Neutrophil (primary cell): ENCODE data around the gene DEAF1.

Experiments
- H3K27ac ChIP-seq: fragments of 200-600 bp; sonication (generic); 2 replicates; pipeline ENCODE4 v1.5.1; 2016; ENCODE audit warnings: mild to moderate bottlenecking, moderate library complexity
- H3K27me3 ChIP-seq: fragments of 200-600 bp; sonication (generic); 2 replicates; pipeline ENCODE4 v1.6.0; 2016; ENCODE audit warnings: mild to moderate bottlenecking
- H3K36me3 ChIP-seq: fragments of 200-600 bp; sonication (generic); 2 replicates; pipeline ENCODE4 v1.5.1; 2017
- H3K4me1 ChIP-seq, 2 experiments: fragments of 200-600 bp in 1 of 2; sonication (generic) in 1 of 2; 1 replicate in 1 of 2; 2 replicates in 1 of 2; pipeline versions ENCODE4 v1.5.1 to v1.6.1; 2013 to 2016; ENCODE audit warnings: low read depth in 1 of 2, low read length in 1 of 2, mild to moderate bottlenecking in 1 of 2, moderate library complexity in 1 of 2; ENCODE audit not compliant: control insufficient read depth in 1 of 2, insufficient read depth in 1 of 2
- H3K4me3 ChIP-seq, 2 experiments: fragments of 200-600 bp in 1 of 2; sonication (generic) in 1 of 2; 1 replicate in 1 of 2; 2 replicates in 1 of 2; pipeline ENCODE4 v1.5.1; 2013 to 2016; ENCODE audit warnings: low read depth in 1 of 2, low read length in 1 of 2, mild to moderate bottlenecking in 1 of 2, moderate library complexity in 1 of 2
- H3K9me3 ChIP-seq: fragments of 200-600 bp; sonication (generic); 2 replicates; pipeline ENCODE4 v1.5.1; 2016
- TF ChIP-seq, protein P1 (sequence below): fragments of 200-600 bp; sonication (generic); IDR thresholded peaks from 2 replicates; pipeline ENCODE4 v1.5.1; 2016; ENCODE audit warnings: antibody characterized with exemption

Gene DEAF1

GRCh38 chr11:699753-700152, 4.7 kb upstream of the DEAF1 start:
- Histone ChIP-seq H3K4me3 (no peak overlapping the region), H3K36me3 (peaks cover 33% of the 10 kb centered on the region), H3K4me1 (peaks cover 28 to 30% of the 10 kb centered on the region in 2 experiments), H3K27me3 (no peaks in the 10 kb centered on the region), H3K9me3 (no peaks in the 10 kb centered on the region), H3K27ac (no peak overlapping the region)
- TF ChIP-seq, protein P1, sequence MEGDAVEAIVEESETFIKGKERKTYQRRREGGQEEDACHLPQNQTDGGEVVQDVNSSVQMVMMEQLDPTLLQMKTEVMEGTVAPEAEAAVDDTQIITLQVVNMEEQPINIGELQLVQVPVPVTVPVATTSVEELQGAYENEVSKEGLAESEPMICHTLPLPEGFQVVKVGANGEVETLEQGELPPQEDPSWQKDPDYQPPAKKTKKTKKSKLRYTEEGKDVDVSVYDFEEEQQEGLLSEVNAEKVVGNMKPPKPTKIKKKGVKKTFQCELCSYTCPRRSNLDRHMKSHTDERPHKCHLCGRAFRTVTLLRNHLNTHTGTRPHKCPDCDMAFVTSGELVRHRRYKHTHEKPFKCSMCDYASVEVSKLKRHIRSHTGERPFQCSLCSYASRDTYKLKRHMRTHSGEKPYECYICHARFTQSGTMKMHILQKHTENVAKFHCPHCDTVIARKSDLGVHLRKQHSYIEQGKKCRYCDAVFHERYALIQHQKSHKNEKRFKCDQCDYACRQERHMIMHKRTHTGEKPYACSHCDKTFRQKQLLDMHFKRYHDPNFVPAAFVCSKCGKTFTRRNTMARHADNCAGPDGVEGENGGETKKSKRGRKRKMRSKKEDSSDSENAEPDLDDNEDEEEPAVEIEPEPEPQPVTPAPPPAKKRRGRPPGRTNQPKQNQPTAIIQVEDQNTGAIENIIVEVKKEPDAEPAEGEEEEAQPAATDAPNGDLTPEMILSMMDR, result no peak

DNA sequence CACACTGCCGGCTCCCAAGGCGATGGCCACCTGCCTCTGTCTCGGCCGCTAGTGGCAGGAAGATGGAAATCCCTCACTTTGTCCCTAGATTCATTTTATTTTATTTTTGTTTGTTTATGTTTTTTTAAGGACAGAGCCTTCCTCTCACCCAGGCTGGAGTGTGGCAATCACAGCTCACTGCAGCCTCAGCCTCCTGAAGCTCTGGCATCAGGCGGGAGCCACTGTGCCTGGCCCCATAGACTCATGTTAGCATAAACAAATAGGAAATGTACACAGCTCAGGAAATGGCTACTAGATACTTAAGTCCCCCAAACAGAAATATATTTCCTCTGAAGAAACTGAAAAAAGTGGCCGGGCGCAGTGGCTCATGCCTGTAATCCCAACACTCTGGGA, 4.1 kb upstream of the DEAF1 start:
- H3K36me3 ChIP-seq, result peaks cover 27% of the 10 kb centered on the region
- TF ChIP-seq, protein P1, result no peak
- H3K27ac ChIP-seq, result no peak overlapping the region
- peaks cover 32% of the 10 kb centered on the region in 2 experiments for H3K4me1 ChIP-seq
- H3K27me3 ChIP-seq, result no peaks in the 10 kb centered on the region
- H3K4me3 ChIP-seq, result no peak overlapping the region
- no peaks in the 10 kb centered on the region for H3K9me3 ChIP-seq

- no peaks in the 10 kb centered on the region for H3K9me3 ChIP-seq
- peaks cover 37% of the 10 kb centered on the region in 2 experiments for H3K4me1 ChIP-seq
- no peaks in the 10 kb centered on the region for H3K27me3 ChIP-seq
- H3K36me3 ChIP-seq, result peaks cover 27% of the 10 kb centered on the region
- TF ChIP-seq, protein P1, result no peak
- H3K4me3 ChIP-seq, result no peak overlapping the region
- H3K27ac ChIP-seq, result no peak overlapping the region
Observed at GRCh38 chr11:698493-699115, 3.6 kb upstream of the DEAF1 start.

- Histone ChIP-seq H3K27me3 (no peaks in the 10 kb centered on the region), H3K36me3 (peaks cover 24% of the 10 kb centered on the region), H3K27ac (peak overlapping the region; percentile 98), H3K9me3 (no peaks in the 10 kb centered on the region), H3K4me1 (peaks cover 37 to 39% of the 10 kb centered on the region in 2 experiments), H3K4me3 (no peak overlapping the region)
- TF ChIP-seq, protein P1, result no peak
Observed at GRCh38 chr11:697811-698311, 2.8 kb upstream of the DEAF1 start.

DNA sequence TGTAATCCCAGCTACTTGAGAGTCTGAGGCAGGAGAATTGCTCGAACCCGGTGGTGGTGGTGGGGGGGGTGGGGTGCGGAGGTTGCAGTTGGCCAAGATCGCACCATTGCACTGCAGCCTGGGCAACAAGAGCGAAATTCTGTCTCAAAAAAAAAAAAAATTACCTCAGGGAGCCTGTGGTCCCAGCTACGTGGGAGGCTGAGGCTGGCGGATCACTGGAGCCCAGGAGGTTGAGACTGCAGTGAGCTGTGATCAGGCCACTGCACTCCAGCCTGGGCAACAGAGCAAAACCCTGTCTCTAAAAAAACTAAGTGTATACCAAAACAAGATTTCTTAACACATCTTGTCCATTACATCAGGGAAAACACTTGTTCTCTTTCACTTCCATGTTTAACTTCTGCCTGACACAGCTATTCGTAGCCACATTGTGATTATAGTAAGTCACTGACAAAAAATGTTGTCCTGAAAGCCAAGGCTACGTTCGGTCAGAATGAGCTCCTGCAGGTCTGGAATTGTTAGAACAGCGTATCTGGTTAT, 2.0 kb upstream of the DEAF1 start:
- peak overlapping the region; percentile 98 for H3K27ac ChIP-seq
- peaks cover 19% of the 10 kb centered on the region for H3K36me3 ChIP-seq
- no peaks in the 10 kb centered on the region for H3K9me3 ChIP-seq
- H3K4me3 ChIP-seq, result peak overlapping the region; percentile 14 to 90
- TF ChIP-seq, protein P1, result no peak
- H3K27me3 ChIP-seq, result no peaks in the 10 kb centered on the region
- H3K4me1 ChIP-seq, result peaks cover 33 to 36% of the 10 kb centered on the region in 2 experiments
